ENCODE measurements around the gene FAM114A2.

The FAM114A2 gene

DNA sequence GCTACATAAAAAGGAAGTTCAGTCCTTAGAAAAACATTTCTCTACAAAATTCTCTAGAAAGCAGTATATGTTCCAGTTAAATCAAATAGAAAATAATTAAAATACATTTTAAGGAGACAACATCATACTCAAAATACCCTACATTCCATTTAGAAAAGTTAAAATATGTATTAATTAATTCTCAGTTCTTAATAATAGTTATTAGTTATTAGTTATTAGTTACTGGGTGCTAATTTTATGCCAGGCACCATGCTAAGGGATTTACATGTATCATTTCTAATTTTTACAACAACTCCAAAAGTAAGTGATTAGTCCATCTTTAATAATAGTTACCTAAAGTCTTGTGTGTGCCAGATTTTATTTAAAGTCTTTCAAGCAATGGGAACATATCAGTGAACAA is 38.0 kb downstream of the FAM114A2 start:
- Histone ChIP-seq H4K20me1 (ENCODE audit: insufficient read depth, low read length) (no peaks in the 10 kb centered on the region), H3K9ac (ENCODE audit: low read depth, low read length) (no peak overlapping the region), H3K36me3 (ENCODE audit: insufficient read depth, low read length) (peaks cover 18% of the 10 kb centered on the region; the same call in 1 of the 2 replicates), H2AFZ (ENCODE audit: low read depth, low read length) (no peak overlapping the region), H3K9me3 (ENCODE audit: insufficient read depth, low read length, severe bottlenecking) (no peaks in the 10 kb centered on the region), H3K79me2 (ENCODE audit: insufficient read depth, low read length) (no peaks in the 10 kb centered on the region), H3K27ac (ENCODE audit: low read length) (no peak overlapping the region), H3K4me2 (ENCODE audit: insufficient read depth, low read length) (no peak overlapping the region), H3K4me3 (ENCODE audit: low read depth in 1 of 2, low read length in 2 of 2) (no peak overlapping the region), H3K4me1 (ENCODE audit: insufficient read depth, low read length) (no peaks in the 10 kb centered on the region), H3K27me3 (ENCODE audit: insufficient read depth, low read length, poor library complexity) (no peaks in the 10 kb centered on the region)
- DNase-seq (no peak), ATAC-seq (ENCODE audit: insufficient read depth, low read depth) (no peak)
- no peak for TF ChIP-seq EZH2 (IDR thresholded peaks at IDR 0.05; ENCODE audit: borderline replicate concordance, low read depth, low read length, severe bottlenecking)
- TF ChIP-seq, protein P1, sequence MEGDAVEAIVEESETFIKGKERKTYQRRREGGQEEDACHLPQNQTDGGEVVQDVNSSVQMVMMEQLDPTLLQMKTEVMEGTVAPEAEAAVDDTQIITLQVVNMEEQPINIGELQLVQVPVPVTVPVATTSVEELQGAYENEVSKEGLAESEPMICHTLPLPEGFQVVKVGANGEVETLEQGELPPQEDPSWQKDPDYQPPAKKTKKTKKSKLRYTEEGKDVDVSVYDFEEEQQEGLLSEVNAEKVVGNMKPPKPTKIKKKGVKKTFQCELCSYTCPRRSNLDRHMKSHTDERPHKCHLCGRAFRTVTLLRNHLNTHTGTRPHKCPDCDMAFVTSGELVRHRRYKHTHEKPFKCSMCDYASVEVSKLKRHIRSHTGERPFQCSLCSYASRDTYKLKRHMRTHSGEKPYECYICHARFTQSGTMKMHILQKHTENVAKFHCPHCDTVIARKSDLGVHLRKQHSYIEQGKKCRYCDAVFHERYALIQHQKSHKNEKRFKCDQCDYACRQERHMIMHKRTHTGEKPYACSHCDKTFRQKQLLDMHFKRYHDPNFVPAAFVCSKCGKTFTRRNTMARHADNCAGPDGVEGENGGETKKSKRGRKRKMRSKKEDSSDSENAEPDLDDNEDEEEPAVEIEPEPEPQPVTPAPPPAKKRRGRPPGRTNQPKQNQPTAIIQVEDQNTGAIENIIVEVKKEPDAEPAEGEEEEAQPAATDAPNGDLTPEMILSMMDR (IDR thresholded peaks at IDR 0.05; ENCODE audit: borderline replicate concordance, extremely low read depth, low read length, poor library complexity, severe bottlenecking), result no peak

- H3K4me2 ChIP-seq (ENCODE audit: insufficient read depth, low read length), result no peak overlapping the region
- H2AFZ ChIP-seq (ENCODE audit: low read depth, low read length), result no peak overlapping the region
- peaks cover 18% of the 10 kb centered on the region; the same call in 1 of the 2 replicates for H3K36me3 ChIP-seq (ENCODE audit: insufficient read depth, low read length)
- no peaks in the 10 kb centered on the region for H3K27me3 ChIP-seq (ENCODE audit: insufficient read depth, low read length, poor library complexity)
- DNase-seq, result no peak
- no peak overlapping the region for H3K9ac ChIP-seq (ENCODE audit: low read depth, low read length)
- H3K9me3 ChIP-seq (ENCODE audit: insufficient read depth, low read length, severe bottlenecking), result no peaks in the 10 kb centered on the region
- no peak for ATAC-seq (ENCODE audit: insufficient read depth, low read depth)
- H3K79me2 ChIP-seq (ENCODE audit: insufficient read depth, low read length), result no peaks in the 10 kb centered on the region
- H3K27ac ChIP-seq (ENCODE audit: low read length), result no peak overlapping the region
- no peaks in the 10 kb centered on the region for H4K20me1 ChIP-seq (ENCODE audit: insufficient read depth, low read length)
- TF ChIP-seq, protein P1 (IDR thresholded peaks at IDR 0.05; ENCODE audit: borderline replicate concordance, extremely low read depth, low read length, poor library complexity, severe bottlenecking), result no peak
- no peak for TF ChIP-seq EZH2 (IDR thresholded peaks at IDR 0.05; ENCODE audit: borderline replicate concordance, low read depth, low read length, severe bottlenecking)
- no peak overlapping the region for H3K4me3 ChIP-seq (ENCODE audit: low read depth in 1 of 2, low read length in 2 of 2)
- H3K4me1 ChIP-seq (ENCODE audit: insufficient read depth, low read length), result no peaks in the 10 kb centered on the region
These were observed 38.7 kb downstream of the FAM114A2 start for GRCh38 chr5:153999995-154000394.

DNA sequence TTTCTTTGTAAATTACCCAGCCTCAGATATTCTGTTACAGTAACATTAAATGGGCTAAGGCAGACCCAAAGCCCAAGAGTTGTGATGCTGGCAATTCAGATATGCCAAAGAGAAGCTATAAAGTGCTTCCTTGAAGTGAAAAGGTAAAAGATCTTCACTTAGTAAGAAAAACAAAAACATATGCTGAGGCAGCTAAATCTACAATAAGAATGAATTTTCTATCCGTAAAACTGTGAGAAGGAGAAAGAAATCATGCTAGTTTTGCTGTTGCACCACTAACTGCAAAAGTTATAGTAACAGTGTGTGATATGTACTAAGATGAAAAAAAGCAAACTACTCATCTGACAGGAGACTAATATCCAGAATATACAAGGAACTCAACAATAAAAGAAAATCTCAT is 39.9 kb downstream of the FAM114A2 start:
- Histone ChIP-seq H3K79me2 (ENCODE audit: insufficient read depth, low read length) (no peaks in the 10 kb centered on the region), H2AFZ (ENCODE audit: low read depth, low read length) (no peak overlapping the region), H3K27me3 (ENCODE audit: insufficient read depth, low read length, poor library complexity) (no peaks in the 10 kb centered on the region), H3K36me3 (ENCODE audit: insufficient read depth, low read length) (peaks cover 23% of the 10 kb centered on the region; the same call in 1 of the 2 replicates), H3K9me3 (ENCODE audit: insufficient read depth, low read length, severe bottlenecking) (no peaks in the 10 kb centered on the region), H4K20me1 (ENCODE audit: insufficient read depth, low read length) (no peaks in the 10 kb centered on the region), H3K9ac (ENCODE audit: low read depth, low read length) (no peak overlapping the region), H3K4me1 (ENCODE audit: insufficient read depth, low read length) (no peaks in the 10 kb centered on the region), H3K4me2 (ENCODE audit: insufficient read depth, low read length) (no peak overlapping the region), H3K27ac (ENCODE audit: low read length) (no peak overlapping the region), H3K4me3 (ENCODE audit: low read depth in 1 of 2, low read length in 2 of 2) (no peak overlapping the region)
- DNase-seq (no peak), ATAC-seq (ENCODE audit: insufficient read depth, low read depth) (no peak)
- TF ChIP-seq, protein P1 (IDR thresholded peaks at IDR 0.05; ENCODE audit: borderline replicate concordance, extremely low read depth, low read length, poor library complexity, severe bottlenecking), result no peak
- no peak for TF ChIP-seq EZH2 (IDR thresholded peaks at IDR 0.05; ENCODE audit: borderline replicate concordance, low read depth, low read length, severe bottlenecking)

DNA sequence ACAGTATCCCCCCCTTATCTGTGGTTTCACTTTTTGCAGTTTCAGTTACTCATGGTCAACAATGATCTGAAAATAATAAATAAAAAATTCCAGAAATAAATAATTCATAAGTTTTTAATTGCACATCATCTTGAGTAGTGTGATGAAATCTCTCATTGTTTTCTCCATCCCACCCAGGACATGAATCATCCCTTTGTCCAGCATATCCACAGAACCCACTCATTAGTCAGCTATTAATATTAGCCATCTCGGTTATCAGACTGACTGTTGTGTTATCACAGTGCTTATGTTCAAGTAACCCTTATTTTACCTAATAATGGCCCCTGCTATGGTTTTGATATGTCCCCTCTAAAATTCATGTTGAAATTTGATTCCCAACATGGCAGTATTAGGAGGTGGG is 40.7 kb downstream of the FAM114A2 start:
- Histone ChIP-seq H4K20me1 (ENCODE audit: insufficient read depth, low read length) (no peaks in the 10 kb centered on the region), H3K79me2 (ENCODE audit: insufficient read depth, low read length) (no peaks in the 10 kb centered on the region), H2AFZ (ENCODE audit: low read depth, low read length) (no peak overlapping the region), H3K27ac (ENCODE audit: low read length) (no peak overlapping the region), H3K4me3 (ENCODE audit: low read depth in 1 of 2, low read length in 2 of 2) (no peak overlapping the region), H3K36me3 (ENCODE audit: insufficient read depth, low read length) (peaks cover 23% of the 10 kb centered on the region; the same call in 1 of the 2 replicates), H3K9ac (ENCODE audit: low read depth, low read length) (no peak overlapping the region), H3K9me3 (ENCODE audit: insufficient read depth, low read length, severe bottlenecking) (no peaks in the 10 kb centered on the region), H3K4me2 (ENCODE audit: insufficient read depth, low read length) (no peak overlapping the region), H3K4me1 (ENCODE audit: insufficient read depth, low read length) (no peaks in the 10 kb centered on the region), H3K27me3 (ENCODE audit: insufficient read depth, low read length, poor library complexity) (no peaks in the 10 kb centered on the region)
- DNase-seq (no peak), ATAC-seq (ENCODE audit: insufficient read depth, low read depth) (no peak)
- TF ChIP-seq, protein P1 (IDR thresholded peaks at IDR 0.05; ENCODE audit: borderline replicate concordance, extremely low read depth, low read length, poor library complexity, severe bottlenecking), result no peak
- no peak for TF ChIP-seq EZH2 (IDR thresholded peaks at IDR 0.05; ENCODE audit: borderline replicate concordance, low read depth, low read length, severe bottlenecking)
